SU-DHL-6 (cell line): ENCODE measurements around the gene NCAPG2.
"Not testable (repeated sequence)": the region's sequence is repeated elsewhere in the genome, so short reads cannot be mapped to it uniquely, and the experiment has no call there.

Experiments used
- EZH2phosphoT487 ChIP-seq: fragments of 200-600 bp; sonication (generic), shearing (Covaris generic); conservative IDR thresholded peaks from 2 replicates; pipeline ENCODE4 v1.6.1; 2018; ENCODE audit warnings: mild to moderate bottlenecking, antibody characterized with exemption, low read length, moderate library complexity, mixed read lengths
- TF ChIP-seq, protein P1 (sequence below): fragments of 200-600 bp; sonication (generic); IDR thresholded peaks from one replicate; pipeline ENCODE4 v1.5.1; 2017; ENCODE audit warnings: antibody characterized with exemption, mild to moderate bottlenecking, low read length, moderate library complexity; ENCODE audit not compliant: insufficient read depth, poor library complexity, severe bottlenecking

DNA sequence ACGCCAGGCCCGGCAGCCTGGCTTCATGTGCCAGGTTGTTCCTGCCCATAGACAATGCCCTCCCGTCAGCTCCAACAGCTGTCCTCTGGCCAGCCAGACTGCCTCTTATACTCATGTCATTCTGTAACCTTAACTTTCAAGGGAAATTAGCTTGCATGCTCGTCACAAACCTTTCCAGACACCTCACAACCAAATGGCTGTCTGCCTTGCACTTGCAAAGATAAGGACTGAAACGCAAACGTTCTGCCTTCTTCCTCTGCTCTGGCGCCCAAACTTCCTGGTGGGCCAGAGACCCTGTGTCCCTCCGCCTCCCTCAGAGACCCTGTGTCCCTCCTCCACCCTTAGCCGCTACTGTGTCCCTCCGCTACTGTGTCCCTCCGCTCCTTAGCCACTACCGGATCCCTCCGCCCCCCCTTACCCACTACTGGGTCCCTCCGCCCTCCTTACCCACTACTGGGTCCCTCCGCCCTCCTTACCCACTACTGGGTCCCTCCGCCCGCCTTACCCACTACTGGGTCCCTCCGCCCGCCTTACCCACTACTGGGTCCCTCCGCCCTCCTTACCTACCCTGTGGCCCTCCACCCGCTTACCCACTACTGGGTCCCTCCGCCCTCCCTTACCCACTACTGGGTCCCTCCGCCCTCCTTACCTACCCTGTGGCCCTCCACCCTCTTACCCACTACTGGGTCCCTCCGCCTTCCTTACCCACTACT, 37.5 kb downstream of the NCAPG2 start:
- TF ChIP-seq, protein P1, sequence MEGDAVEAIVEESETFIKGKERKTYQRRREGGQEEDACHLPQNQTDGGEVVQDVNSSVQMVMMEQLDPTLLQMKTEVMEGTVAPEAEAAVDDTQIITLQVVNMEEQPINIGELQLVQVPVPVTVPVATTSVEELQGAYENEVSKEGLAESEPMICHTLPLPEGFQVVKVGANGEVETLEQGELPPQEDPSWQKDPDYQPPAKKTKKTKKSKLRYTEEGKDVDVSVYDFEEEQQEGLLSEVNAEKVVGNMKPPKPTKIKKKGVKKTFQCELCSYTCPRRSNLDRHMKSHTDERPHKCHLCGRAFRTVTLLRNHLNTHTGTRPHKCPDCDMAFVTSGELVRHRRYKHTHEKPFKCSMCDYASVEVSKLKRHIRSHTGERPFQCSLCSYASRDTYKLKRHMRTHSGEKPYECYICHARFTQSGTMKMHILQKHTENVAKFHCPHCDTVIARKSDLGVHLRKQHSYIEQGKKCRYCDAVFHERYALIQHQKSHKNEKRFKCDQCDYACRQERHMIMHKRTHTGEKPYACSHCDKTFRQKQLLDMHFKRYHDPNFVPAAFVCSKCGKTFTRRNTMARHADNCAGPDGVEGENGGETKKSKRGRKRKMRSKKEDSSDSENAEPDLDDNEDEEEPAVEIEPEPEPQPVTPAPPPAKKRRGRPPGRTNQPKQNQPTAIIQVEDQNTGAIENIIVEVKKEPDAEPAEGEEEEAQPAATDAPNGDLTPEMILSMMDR, result not testable (repeated sequence)
- not testable (repeated sequence) for TF ChIP-seq EZH2phosphoT487
